ENCODE results near the gene WNT9B.

- TF ChIP-seq CTCF (IDR thresholded peaks at IDR 0.05; ENCODE audit: insufficient read depth, low read length, poor library complexity, severe bottlenecking) (no peak), EZH2phosphoT487 (conservative IDR thresholded peaks at IDR 0.05; ENCODE audit: low read length) (no peak)
Measured at GRCh38 chr17:46898364-46898763, 47.0 kb downstream of the WNT9B start.
